ENCODE results near the gene CERK. TPM values are rescaled to one million over a fixed set of nuclear protein-coding genes. Genes with fewer than 3 reads are reported as not detected.
"Not testable (repeated sequence)": the region's sequence is repeated elsewhere in the genome, so short reads cannot be mapped to it uniquely, and the experiment has no call there.

The CERK gene
- total and polyA plus RNA-seq, 9 of the 15 experiments (the other 6 are each of a cell fraction or from before 2014, with no cell fraction given), result 1.1 to 14.9 (median 8.7) TPM

DNA sequence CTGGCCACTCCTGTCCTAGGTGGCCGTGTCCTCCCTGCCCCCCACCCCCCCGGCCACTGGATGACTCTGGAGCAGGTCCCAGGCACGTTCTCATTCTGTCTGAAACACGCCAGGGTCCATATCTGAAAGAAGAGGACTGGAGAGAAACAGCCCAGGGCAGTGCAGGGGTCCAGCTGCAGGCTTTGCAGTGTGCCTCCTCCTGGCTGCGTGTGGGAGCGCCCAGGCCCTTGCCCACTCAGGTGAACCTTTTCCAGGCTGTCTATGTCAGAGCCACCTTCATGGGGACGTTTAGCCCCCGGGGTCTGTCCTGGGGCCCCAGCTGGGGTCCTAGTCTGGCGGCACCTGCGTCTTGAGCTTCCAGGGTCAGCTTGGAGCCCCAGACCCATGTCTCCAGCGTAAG, 102.3 kb downstream of the CERK start (continued):
- TF ChIP-seq CTCF (IDR thresholded peaks at IDR 0.05 in 2 of 3, conservative IDR thresholded peaks at IDR 0.05 in 1 of 3; ENCODE audit: insufficient read depth in 2 of 3, low read depth in 1 of 3, low read length in 3 of 3) (peak; percentile 27 to 43 (median 37); a peak in 4 of 6 replicates), NFIC (IDR thresholded peaks at IDR 0.05) (no peak)

DNA sequence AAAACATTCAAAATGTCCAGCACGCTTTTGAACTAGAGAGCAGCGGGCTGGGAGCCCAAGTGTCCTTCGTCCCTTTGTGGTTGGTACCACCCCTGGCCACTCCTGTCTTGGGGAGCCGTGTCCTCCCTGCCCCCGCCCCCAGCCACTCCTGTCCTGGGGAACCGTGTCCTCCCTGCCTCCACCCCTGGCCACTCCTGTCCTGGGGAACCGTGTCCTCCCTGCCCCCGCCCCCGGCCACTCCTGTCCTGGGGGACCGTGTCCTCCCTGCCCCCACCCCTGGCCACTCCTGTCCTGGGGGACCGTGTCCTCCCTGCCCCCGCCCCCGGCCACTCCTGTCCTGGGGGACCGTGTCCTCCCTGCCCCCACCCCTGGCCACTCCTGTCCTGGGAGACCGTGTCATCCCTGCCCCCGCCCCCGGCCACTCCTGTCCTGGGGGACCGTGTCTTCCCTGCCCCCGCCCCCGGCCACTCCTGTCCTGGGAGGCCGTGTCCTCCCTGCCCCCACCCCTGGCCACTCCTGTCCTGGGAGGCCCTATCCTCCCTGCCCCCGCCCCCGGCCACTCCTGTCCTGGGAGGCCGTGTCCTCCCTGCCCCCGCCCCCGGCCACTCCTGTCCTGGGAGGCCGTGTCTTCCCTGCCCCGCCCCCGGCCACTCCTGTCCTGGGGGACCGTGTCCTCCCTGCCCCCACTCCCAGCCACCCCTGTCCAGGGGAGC, 102.9 kb downstream of the CERK start:
- CTCF ChIA-PET (ENCODE audit: low intra/inter-chr PET ratio); H3K4me2 ChIP-seq (ENCODE audit: insufficient read depth, low read length); H3K9me1 ChIP-seq (ENCODE audit: control insufficient read depth, insufficient read depth, low read length); H3K9me3 ChIP-seq (replicated peaks; ENCODE audit: control insufficient read depth, insufficient read depth, low read depth, low read length); H3K79me2 ChIP-seq (ENCODE audit: control insufficient read depth, insufficient read depth, low read length); H3K27me3 ChIP-seq (ENCODE audit: control insufficient read depth in 2 of 2, insufficient read depth in 2 of 2, low read length in 2 of 2); intact Hi-C loops (cut with micrococcal nuclease); in situ Hi-C loops (cut with MboI); H4K20me1 ChIP-seq (replicated peaks; ENCODE audit: control insufficient read depth, insufficient read depth, low read length); BruUV-seq (replicated peaks); H3K9ac ChIP-seq (ENCODE audit: insufficient read depth in 1 of 2, low read depth in 2 of 2, low read length in 2 of 2); H3K4me3 ChIP-seq; H2AFZ ChIP-seq (ENCODE audit: low read depth, low read length): not testable (repeated sequence)
- 18% methylated on average over 13 of the region's 30 CpGs for WGBS (ENCODE audit: insufficient coverage, low coverage, missing lambda C conversion rate)
- peak; percentile 64 for ATAC-seq
- Histone ChIP-seq H3K36me3 (ENCODE audit: control insufficient read depth, insufficient read depth, low read length) (peaks cover 14% of the 10 kb centered on the region; the same call in 2 of the 3 replicates), H3K4me1 (replicated peaks in 1 of 2; ENCODE audit: control insufficient read depth in 2 of 2, insufficient read depth in 2 of 2, low read length in 2 of 2) (peaks cover 9 to 44% of the 10 kb centered on the region in 2 experiments; a peak in 4 of 5 replicates), H3K27ac (ENCODE audit: extremely low read depth, low read depth, low read length) (peak overlapping the region; percentile 48; the same call in 1 of the 3 replicates)
- peak; percentile 40; the same call in 1 of the 2 replicates for TF ChIP-seq VEZF1 (CRISPR knock-in tag; IDR thresholded peaks at IDR 0.05)
- POLR2A ChIA-PET, result interaction anchor here (0.9 kb wide), 1 partner anchor 14 kb away, joined by 3 read pairs; no protein-coding TSS in a partner anchor
- peak; percentile 48 for FAIRE-seq
- DNase-seq (ENCODE audit: extremely low read depth in 1 of 4, low spot score in 3 of 4), result peak; percentile 69 to 81 (median 78)

Other genes starting within 250 kb of the CERK start
- gene CELSR1, start 200.6 kb downstream of the CERK start, total RNA-seq (2014; rRNA removed), result not detected in 2 replicates
- gene CELSR1, start 200.6 kb downstream of the CERK start, total RNA-seq (2014; rRNA removed; fragmentation: Illumina TruSeq; extraction: Trizol), result not detected in 2 replicates
- not detected in 2 replicates for gene CELSR1, start 200.6 kb downstream of the CERK start, total RNA-seq (2015; rRNA removed; fragmentation: Illumina TruSeq; extraction: Trizol)
- gene CELSR1, start 200.6 kb downstream of the CERK start, total RNA-seq (2021), result 0.04 and 0.09 TPM in 2 replicates
- not detected in 2 replicates for gene CELSR1, start 200.6 kb downstream of the CERK start, polyA plus RNA-seq (2011; rRNA removed)
- gene CELSR1, start 200.6 kb downstream of the CERK start, polyA plus RNA-seq (2014; fragmentation: Illumina TruSeq; extraction: Trizol), result not detected in 2 replicates
- gene CELSR1, start 200.6 kb downstream of the CERK start, polyA plus RNA-seq (2014; fragmentation: Nextera tagmentation; extraction: Ambion mirVana), result under 1 TPM in 1 of 2 experiments, not detected in 1; under 0.01 TPM
- gene CELSR1, start 200.6 kb downstream of the CERK start, polyA plus RNA-seq (2014; rRNA removed), result not detected in 2 replicates
- 44.8 and 52.4 TPM in 2 replicates for gene GRAMD4, start 117.9 kb downstream of the CERK start, total RNA-seq (2014; rRNA removed)
- 13.6 and 14.1 TPM in 2 replicates for gene GRAMD4, start 117.9 kb downstream of the CERK start, total RNA-seq (2014; rRNA removed; fragmentation: Illumina TruSeq; extraction: Trizol)
- 16.0 and 18.6 TPM in 2 replicates for gene GRAMD4, start 117.9 kb downstream of the CERK start, total RNA-seq (2015; rRNA removed; fragmentation: Illumina TruSeq; extraction: Trizol)
- 44.0 and 45.4 TPM in 2 replicates for gene GRAMD4, start 117.9 kb downstream of the CERK start, total RNA-seq (2021)
- gene GRAMD4, start 117.9 kb downstream of the CERK start, polyA plus RNA-seq (2011; rRNA removed), result 31.9 and 35.5 TPM in 2 replicates
- 13.7 and 15.3 TPM in 2 replicates for gene GRAMD4, start 117.9 kb downstream of the CERK start, polyA plus RNA-seq (2014; fragmentation: Illumina TruSeq; extraction: Trizol)
- gene GRAMD4, start 117.9 kb downstream of the CERK start, polyA plus RNA-seq (2014; fragmentation: Nextera tagmentation; extraction: Ambion mirVana), result under 1 TPM; 0.18 to 0.28 TPM
- 31.5 and 37.3 TPM in 2 replicates for gene GRAMD4, start 117.9 kb downstream of the CERK start, polyA plus RNA-seq (2014; rRNA removed)
- gene TBC1D22A, start 24.4 kb upstream of the CERK start, total RNA-seq (2014; rRNA removed), result 5.2 and 8.2 TPM in 2 replicates
- gene TBC1D22A, start 24.4 kb upstream of the CERK start, total RNA-seq (2014; rRNA removed; fragmentation: Illumina TruSeq; extraction: Trizol), result 1.9 and 2.4 TPM in 2 replicates
- gene TBC1D22A, start 24.4 kb upstream of the CERK start, total RNA-seq (2015; rRNA removed; fragmentation: Illumina TruSeq; extraction: Trizol), result 3.1 and 3.3 TPM in 2 replicates
- 11.5 and 12.6 TPM in 2 replicates for gene TBC1D22A, start 24.4 kb upstream of the CERK start, total RNA-seq (2021)
- gene TBC1D22A, start 24.4 kb upstream of the CERK start, polyA plus RNA-seq (2011; rRNA removed), result 7.5 and 10.0 TPM in 2 replicates
- 5.6 and 5.8 TPM in 2 replicates for gene TBC1D22A, start 24.4 kb upstream of the CERK start, polyA plus RNA-seq (2014; fragmentation: Illumina TruSeq; extraction: Trizol)
- under 1 TPM; 0.20 to 0.34 TPM for gene TBC1D22A, start 24.4 kb upstream of the CERK start, polyA plus RNA-seq (2014; fragmentation: Nextera tagmentation; extraction: Ambion mirVana)
- 7.1 and 7.9 TPM in 2 replicates for gene TBC1D22A, start 24.4 kb upstream of the CERK start, polyA plus RNA-seq (2014; rRNA removed)